A204.1 (cell line): ENCODE results near the gene PCDHGB3.
"Not testable (repeated sequence)": the region's sequence is repeated elsewhere in the genome, so short reads cannot be mapped to it uniquely, and the experiment has no call there.

ENCODE experiments used
- FAIRE-seq: peaks from 2 replicates; lab custom pipeline; 2012; peaks lifted over from hg19 to GRCh38; lab: Jason Lieb, UNC

Gene PCDHGB3

GRCh38 chr5:141369994-141370848 is at the start of gene PCDHGB3:
Gene PCDHGB3, plus strand, starts transcription at chr5:141370242. Its CDS starts 153 bp downstream, at chr5:141370395.
- FAIRE-seq, result no peak

- FAIRE-seq, result no peak
These were observed 47.8 kb upstream of the PCDHGB3 start for GRCh38 chr5:141322261-141322660.

GRCh38 chr5:141326088-141326854 is 43.8 kb upstream of the PCDHGB3 start:
- FAIRE-seq, result no peak

- no peak for FAIRE-seq
These were observed 41.8 kb upstream of the PCDHGB3 start for GRCh38 chr5:141328231-141328630.

GRCh38 chr5:141330299-141331080 is 39.6 kb upstream of the PCDHGB3 start, which contains the start of gene PCDHGA1:
Gene PCDHGA1, plus strand, starts transcription at chr5:141330514.
- peak; percentile 49 for FAIRE-seq

- not testable (repeated sequence) for FAIRE-seq
These were observed 37.5 kb upstream of the PCDHGB3 start for GRCh38 chr5:141332571-141332970.

- FAIRE-seq, result no peak
These were observed 31.3 kb upstream of the PCDHGB3 start, which contains the start of gene PCDHGA2 for GRCh38 chr5:141338538-141339306. Gene PCDHGA2, plus strand, starts transcription at chr5:141338760.

- not testable (repeated sequence) for FAIRE-seq
These were observed 29.2 kb upstream of the PCDHGB3 start for GRCh38 chr5:141340781-141341354.

- FAIRE-seq, result no peak
These were observed 27.3 kb upstream of the PCDHGB3 start for GRCh38 chr5:141342773-141343172.

GRCh38 chr5:141343242-141343952 is 26.6 kb upstream of the PCDHGB3 start, which contains the start of gene PCDHGA3:
Gene PCDHGA3, plus strand, starts transcription at chr5:141343829. Its CDS starts 205 bp downstream, at chr5:141344034.
- FAIRE-seq, result no peak

GRCh38 chr5:141343953-141344463 is 26.0 kb upstream of the PCDHGB3 start:
- no peak for FAIRE-seq

- FAIRE-seq, result no peak
These were observed 24.7 kb upstream of the PCDHGB3 start for GRCh38 chr5:141345327-141345726.

GRCh38 chr5:141346017-141346416 is 24.0 kb upstream of the PCDHGB3 start:
- FAIRE-seq, result not testable (repeated sequence)

- FAIRE-seq, result no peak
These were observed 20.0 kb upstream of the PCDHGB3 start, which contains the start of gene PCDHGB1 for GRCh38 chr5:141349917-141350619. Gene PCDHGB1, plus strand, starts transcription at chr5:141350099. Its CDS starts 162 bp downstream, at chr5:141350261.

GRCh38 chr5:141351591-141351990 is 18.5 kb upstream of the PCDHGB3 start:
- FAIRE-seq, result no peak

GRCh38 chr5:141354900-141355469 is 15.1 kb upstream of the PCDHGB3 start, which contains the start of gene PCDHGA4:
Gene PCDHGA4, plus strand, starts transcription at chr5:141355021. Its CDS starts 87 bp downstream, at chr5:141355108.
- peak; percentile 88 for FAIRE-seq

- FAIRE-seq, result no peak
These were observed 14.4 kb upstream of the PCDHGB3 start for GRCh38 chr5:141355641-141356040.

- FAIRE-seq, result no peak
These were observed 13.9 kb upstream of the PCDHGB3 start for GRCh38 chr5:141356133-141356532.

- no peak for FAIRE-seq
These were observed 13.1 kb upstream of the PCDHGB3 start for GRCh38 chr5:141356950-141357349.
